Measurements from ENCODE around the gene KREMEN2. TPM values are rescaled to one million over a fixed set of nuclear protein-coding genes. Genes with fewer than 3 reads are reported as not detected.
"Not testable (repeated sequence)": the region's sequence is repeated elsewhere in the genome, so short reads cannot be mapped to it uniquely, and the experiment has no call there.

The KREMEN2 gene
- total and polyA plus RNA-seq, 2 experiments from 2014 or later, result 3.6 to 4.9 TPM

DNA sequence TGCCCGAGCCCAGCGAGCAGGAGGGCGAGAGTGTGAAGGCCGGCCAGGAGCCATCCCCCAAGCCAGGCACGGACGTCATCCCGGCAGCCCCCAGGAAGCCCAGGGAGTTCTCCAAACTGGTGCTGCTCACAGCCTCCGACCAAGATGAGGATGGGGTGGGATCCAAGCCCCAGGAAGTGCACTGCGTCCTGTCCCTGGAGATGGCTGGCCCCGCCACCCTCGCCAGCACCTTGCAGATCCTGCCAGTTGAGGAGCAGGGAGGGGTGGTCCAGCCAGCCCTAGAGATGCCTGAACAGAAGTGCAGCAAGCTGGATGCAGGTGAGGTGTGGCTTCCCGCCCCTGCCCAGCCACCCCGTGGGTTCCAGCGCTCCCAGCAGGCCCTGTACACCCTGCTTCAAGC, 34.4 kb upstream of the KREMEN2 start:
- H3K4me2 ChIP-seq, result no peak overlapping the region
- H3K9me3 ChIP-seq (ENCODE audit: low read depth), result no peaks in the 10 kb centered on the region
- no peaks in the 10 kb centered on the region for H3K36me3 ChIP-seq (replicated peaks; ENCODE audit: insufficient read depth, low read depth)
- no peaks in the 10 kb centered on the region for H3K79me2 ChIP-seq
- H3K4me3 ChIP-seq, result no peak overlapping the region
- no peak for TF ChIP-seq EZH2phosphoT487 (IDR thresholded peaks at IDR 0.05; ENCODE audit: low read depth, severe bottlenecking, unreplicated experiment)
- TF ChIP-seq EZH2 (IDR thresholded peaks at IDR 0.05; ENCODE audit: borderline replicate concordance), result no peak
- no peak for TF ChIP-seq CTCF (IDR thresholded peaks at IDR 0.05; ENCODE audit: poor library complexity)
- H2AFZ ChIP-seq, result no peak overlapping the region
- no peak overlapping the region for H3K27ac ChIP-seq
- DNase-seq (ENCODE audit: low spot score), result no peak
- H3K4me1 ChIP-seq (ENCODE audit: insufficient read depth), result no peaks in the 10 kb centered on the region
- WGBS (ENCODE audit: low lambda C conversion rate, missing lambda C conversion rate), result 94% methylated on average over 14 of the region's 14 CpGs
- H3K9me2 ChIP-seq (replicated peaks; ENCODE audit: insufficient read depth), result no peaks in the 10 kb centered on the region
- H3K27me3 ChIP-seq, result no peaks in the 10 kb centered on the region
- no peaks in the 10 kb centered on the region for H4K20me1 ChIP-seq (ENCODE audit: insufficient read depth, poor library complexity, severe bottlenecking)

DNA sequence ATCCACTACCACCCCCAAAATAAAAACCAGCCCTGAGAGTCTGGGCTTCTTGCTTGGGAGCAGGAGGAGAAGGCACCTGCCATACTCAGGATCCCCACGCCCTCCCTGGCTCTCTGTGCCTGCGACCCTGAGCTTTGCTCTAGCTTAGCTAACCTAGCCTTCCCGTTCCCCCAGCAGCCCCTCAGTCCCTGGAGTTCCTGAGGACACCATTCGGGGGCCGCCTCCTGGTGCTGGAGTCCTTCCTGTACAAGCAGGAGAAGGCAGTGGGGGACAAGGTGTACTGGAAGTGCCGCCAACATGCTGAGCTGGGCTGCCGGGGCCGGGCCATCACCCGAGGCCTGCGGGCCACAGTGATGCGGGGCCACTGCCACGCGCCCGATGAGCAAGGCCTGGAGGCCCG, 33.8 kb upstream of the KREMEN2 start:
- H3K9me2 ChIP-seq (replicated peaks; ENCODE audit: insufficient read depth), result no peaks in the 10 kb centered on the region
- no peak for DNase-seq (ENCODE audit: low spot score)
- H3K79me2 ChIP-seq, result no peaks in the 10 kb centered on the region
- H3K27me3 ChIP-seq, result no peaks in the 10 kb centered on the region
- no peak for TF ChIP-seq EZH2 (IDR thresholded peaks at IDR 0.05; ENCODE audit: borderline replicate concordance)
- TF ChIP-seq CTCF (IDR thresholded peaks at IDR 0.05; ENCODE audit: poor library complexity), result no peak
- TF ChIP-seq EZH2phosphoT487 (IDR thresholded peaks at IDR 0.05; ENCODE audit: low read depth, severe bottlenecking, unreplicated experiment), result no peak
- H3K36me3 ChIP-seq (replicated peaks; ENCODE audit: insufficient read depth, low read depth), result no peaks in the 10 kb centered on the region
- H2AFZ ChIP-seq, result no peak overlapping the region
- no peak overlapping the region for H3K27ac ChIP-seq
- no peaks in the 10 kb centered on the region for H4K20me1 ChIP-seq (ENCODE audit: insufficient read depth, poor library complexity, severe bottlenecking)
- over 99% methylated on average over 14 of the region's 15 CpGs for WGBS (ENCODE audit: low lambda C conversion rate, missing lambda C conversion rate)
- H3K4me3 ChIP-seq, result no peak overlapping the region
- no peaks in the 10 kb centered on the region for H3K4me1 ChIP-seq (ENCODE audit: insufficient read depth)
- no peak overlapping the region for H3K4me2 ChIP-seq
- no peaks in the 10 kb centered on the region for H3K9me3 ChIP-seq (ENCODE audit: low read depth)

DNA sequence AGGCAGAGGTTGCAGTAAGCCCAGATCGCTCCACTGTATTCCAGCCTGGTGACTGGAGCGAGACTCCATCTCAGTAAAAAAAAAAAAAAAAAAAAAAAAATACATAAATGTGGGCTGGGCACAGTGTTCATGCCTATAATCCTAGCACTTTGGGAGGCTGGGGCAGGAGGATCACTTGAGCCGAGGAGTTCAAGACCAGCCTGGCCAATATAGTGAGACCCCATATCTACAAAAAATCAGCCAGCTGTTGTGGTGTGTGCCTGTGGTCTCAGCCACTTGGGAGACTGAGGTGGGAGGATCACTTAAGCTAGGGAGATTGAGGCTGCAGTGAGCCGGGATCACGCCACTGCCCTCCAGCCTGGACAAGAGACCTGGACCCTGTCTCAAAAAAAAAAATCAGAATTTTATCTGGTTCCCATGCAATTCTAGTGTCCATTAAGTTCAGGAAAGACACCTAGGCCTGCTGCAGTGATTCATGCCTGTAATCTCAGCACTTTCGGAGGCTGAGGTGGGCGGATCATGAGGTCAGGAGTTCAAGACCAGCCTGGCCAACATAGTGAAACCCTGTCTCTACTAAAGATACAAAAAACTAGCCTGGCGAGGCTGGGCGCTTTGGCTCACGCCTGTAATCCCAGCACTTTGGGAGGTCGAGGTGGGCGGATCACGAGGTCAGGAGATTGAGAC, 32.7 kb upstream of the KREMEN2 start:
- not testable (repeated sequence) for H4K20me1 ChIP-seq (ENCODE audit: insufficient read depth, poor library complexity, severe bottlenecking); H3K27ac ChIP-seq; H2AFZ ChIP-seq; H3K79me2 ChIP-seq; H3K4me2 ChIP-seq; H3K36me3 ChIP-seq (replicated peaks; ENCODE audit: insufficient read depth, low read depth); H3K27me3 ChIP-seq; H3K9me3 ChIP-seq (ENCODE audit: low read depth); H3K4me1 ChIP-seq (ENCODE audit: insufficient read depth); H3K9me2 ChIP-seq (replicated peaks; ENCODE audit: insufficient read depth); H3K4me3 ChIP-seq; DNase-seq (ENCODE audit: low spot score)
- 93% methylated on average over 13 of the region's 13 CpGs for WGBS (ENCODE audit: low lambda C conversion rate, missing lambda C conversion rate)

DNA sequence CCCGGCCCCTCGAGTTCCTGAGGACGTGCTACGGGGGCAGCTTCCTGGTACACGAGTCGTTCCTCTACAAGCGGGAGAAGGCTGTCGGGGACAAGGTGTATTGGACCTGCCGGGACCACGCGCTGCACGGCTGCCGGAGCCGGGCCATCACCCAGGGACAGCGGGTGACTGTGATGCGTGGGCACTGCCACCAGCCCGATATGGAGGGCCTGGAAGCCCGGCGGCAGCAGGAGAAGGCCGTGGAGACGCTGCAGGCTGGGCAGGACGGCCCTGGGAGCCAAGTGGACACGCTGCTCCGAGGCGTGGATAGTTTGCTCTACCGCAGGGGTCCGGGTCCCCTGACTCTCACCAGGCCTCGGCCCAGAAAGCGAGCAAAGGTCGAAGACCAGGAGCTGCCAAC, 30.9 kb upstream of the KREMEN2 start:
- Histone ChIP-seq H2AFZ (no peak overlapping the region), H3K9me2 (replicated peaks; ENCODE audit: insufficient read depth) (no peaks in the 10 kb centered on the region), H3K4me2 (no peak overlapping the region), H3K4me3 (no peak overlapping the region), H3K27me3 (no peaks in the 10 kb centered on the region), H3K9me3 (ENCODE audit: low read depth) (no peaks in the 10 kb centered on the region), H3K27ac (no peak overlapping the region), H3K4me1 (ENCODE audit: insufficient read depth) (no peaks in the 10 kb centered on the region), H3K79me2 (no peaks in the 10 kb centered on the region), H4K20me1 (ENCODE audit: insufficient read depth, poor library complexity, severe bottlenecking) (no peaks in the 10 kb centered on the region), H3K36me3 (replicated peaks; ENCODE audit: insufficient read depth, low read depth) (no peaks in the 10 kb centered on the region)
- DNase-seq (ENCODE audit: low spot score), result no peak
- 97% methylated on average over 30 of the region's 30 CpGs for WGBS (ENCODE audit: low lambda C conversion rate, missing lambda C conversion rate)
- no peak for TF ChIP-seq EZH2phosphoT487 (IDR thresholded peaks at IDR 0.05; ENCODE audit: low read depth, severe bottlenecking, unreplicated experiment)
- no peak for TF ChIP-seq CTCF (IDR thresholded peaks at IDR 0.05; ENCODE audit: poor library complexity)
- TF ChIP-seq EZH2 (IDR thresholded peaks at IDR 0.05; ENCODE audit: borderline replicate concordance), result no peak
